ENCODE results near the gene NOL6.
A peak's percentile ranks its signal among the peaks of the same experiment; 100 is the strongest.
"Not testable (repeated sequence)": the region's sequence is repeated elsewhere in the genome, so short reads cannot be mapped to it uniquely, and the experiment has no call there.

Gene NOL6, protein sequence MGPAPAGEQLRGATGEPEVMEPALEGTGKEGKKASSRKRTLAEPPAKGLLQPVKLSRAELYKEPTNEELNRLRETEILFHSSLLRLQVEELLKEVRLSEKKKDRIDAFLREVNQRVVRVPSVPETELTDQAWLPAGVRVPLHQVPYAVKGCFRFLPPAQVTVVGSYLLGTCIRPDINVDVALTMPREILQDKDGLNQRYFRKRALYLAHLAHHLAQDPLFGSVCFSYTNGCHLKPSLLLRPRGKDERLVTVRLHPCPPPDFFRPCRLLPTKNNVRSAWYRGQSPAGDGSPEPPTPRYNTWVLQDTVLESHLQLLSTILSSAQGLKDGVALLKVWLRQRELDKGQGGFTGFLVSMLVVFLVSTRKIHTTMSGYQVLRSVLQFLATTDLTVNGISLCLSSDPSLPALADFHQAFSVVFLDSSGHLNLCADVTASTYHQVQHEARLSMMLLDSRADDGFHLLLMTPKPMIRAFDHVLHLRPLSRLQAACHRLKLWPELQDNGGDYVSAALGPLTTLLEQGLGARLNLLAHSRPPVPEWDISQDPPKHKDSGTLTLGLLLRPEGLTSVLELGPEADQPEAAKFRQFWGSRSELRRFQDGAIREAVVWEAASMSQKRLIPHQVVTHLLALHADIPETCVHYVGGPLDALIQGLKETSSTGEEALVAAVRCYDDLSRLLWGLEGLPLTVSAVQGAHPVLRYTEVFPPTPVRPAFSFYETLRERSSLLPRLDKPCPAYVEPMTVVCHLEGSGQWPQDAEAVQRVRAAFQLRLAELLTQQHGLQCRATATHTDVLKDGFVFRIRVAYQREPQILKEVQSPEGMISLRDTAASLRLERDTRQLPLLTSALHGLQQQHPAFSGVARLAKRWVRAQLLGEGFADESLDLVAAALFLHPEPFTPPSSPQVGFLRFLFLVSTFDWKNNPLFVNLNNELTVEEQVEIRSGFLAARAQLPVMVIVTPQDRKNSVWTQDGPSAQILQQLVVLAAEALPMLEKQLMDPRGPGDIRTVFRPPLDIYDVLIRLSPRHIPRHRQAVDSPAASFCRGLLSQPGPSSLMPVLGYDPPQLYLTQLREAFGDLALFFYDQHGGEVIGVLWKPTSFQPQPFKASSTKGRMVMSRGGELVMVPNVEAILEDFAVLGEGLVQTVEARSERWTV

DNA sequence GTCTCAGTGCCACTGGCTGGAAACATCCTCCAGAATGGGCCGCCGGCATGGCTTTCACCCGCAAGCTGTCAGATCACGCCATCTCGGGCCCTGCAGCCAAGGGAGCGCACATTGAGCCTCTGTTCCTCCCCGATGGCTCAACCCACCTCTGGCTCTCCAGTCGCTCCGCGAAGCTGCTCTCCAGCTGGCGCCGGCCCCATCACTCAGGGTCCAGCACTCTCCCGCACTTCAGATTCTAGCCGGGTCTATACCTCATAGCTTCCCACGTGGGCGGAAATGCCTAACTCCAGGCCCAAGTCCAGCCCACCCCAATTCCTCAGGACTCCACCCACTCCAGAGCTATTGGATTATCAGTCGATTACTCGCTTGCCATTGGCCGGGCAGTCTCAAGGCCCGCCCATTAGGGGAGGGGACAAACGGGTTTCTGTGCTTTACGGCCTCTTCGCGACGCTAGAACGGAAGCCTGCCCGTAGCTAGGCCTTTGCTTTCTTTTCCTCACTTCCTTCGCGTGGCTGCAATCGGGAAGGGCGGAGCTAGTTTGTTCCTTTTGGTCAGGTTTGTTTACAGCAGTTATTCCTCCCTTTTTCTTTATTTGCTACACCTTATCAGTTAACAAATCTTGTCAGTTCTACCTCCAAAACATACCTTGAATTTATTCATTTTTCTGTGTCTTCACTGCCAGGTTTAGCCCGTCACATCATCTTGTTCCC is at the start of gene NOL6:
Gene NOL6 (minus strand): TSS at position 282 of the 710 bp plus-strand sequence. CDS start 82 bp downstream, at position 200.
- DNase-seq, result peak; percentile 99

DNA sequence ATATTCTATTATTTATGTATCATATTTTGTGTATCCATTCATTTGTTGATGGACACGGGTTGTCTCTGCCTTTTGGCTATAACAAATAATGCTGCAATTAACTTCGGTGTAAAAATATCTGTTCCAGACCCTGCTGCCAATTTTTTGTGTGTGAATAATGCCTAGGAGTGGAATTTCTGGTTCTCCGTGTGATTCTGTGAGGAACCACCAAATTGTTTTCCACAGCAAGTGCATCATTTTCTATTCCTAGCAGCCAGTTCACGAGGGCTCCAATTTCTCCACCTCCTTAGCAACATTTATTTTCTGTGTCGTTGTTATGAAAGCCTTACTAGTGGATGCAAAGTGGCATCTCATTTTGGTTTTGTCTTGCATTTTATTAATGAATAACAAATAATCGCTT is 48.1 kb upstream of the NOL6 start:
- DNase-seq, result not testable (repeated sequence)

DNA sequence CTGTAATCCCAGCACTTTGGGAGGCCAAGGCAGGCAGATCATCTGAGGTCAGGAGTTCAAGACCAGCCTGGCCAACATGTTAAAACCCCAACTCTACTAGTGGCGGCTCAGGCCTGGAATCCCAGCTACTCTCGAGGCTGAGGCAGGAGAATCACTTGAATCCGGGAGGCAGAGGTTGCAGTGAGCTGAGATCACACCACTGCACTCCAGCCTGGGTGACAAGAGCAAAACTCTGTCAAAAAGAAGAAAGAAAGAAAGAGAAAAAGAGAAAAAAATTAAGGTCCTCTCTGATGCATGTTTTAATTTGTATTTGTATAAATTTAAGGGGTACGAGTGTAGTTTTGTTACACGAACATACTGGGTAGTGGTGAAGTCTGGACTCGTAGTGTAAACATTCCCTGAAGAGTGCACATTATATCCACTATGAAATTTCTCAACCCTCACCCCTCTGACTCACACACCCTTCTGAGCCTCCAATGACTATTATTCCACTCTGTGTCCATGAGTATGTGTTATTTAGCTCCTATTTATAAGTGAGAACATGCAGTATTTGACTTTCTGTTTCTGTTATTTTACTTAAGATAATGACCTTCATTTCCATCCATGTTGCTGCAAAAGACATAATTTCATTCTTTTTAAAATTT is 44.3 kb upstream of the NOL6 start:
- not testable (repeated sequence) for DNase-seq

DNA sequence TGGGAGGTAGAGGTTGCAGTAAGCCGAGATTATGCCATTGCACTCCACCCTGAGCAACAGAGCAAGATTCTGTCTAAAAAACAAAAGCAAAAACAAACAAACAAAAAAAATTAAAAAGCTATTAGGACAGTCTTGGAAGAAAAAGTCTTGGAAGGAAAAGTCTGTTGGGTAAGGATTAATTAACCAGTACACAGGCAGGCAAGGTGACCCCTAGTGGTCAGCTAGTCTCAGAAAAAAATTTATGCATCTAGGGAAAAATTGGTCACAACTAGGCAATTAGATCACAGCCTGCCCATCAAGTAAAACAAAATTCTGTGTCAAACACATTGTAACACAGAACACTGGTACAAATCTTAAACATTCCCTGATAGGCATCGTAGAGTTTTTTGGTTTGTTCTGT is 43.6 kb upstream of the NOL6 start:
- no peak for DNase-seq

DNA sequence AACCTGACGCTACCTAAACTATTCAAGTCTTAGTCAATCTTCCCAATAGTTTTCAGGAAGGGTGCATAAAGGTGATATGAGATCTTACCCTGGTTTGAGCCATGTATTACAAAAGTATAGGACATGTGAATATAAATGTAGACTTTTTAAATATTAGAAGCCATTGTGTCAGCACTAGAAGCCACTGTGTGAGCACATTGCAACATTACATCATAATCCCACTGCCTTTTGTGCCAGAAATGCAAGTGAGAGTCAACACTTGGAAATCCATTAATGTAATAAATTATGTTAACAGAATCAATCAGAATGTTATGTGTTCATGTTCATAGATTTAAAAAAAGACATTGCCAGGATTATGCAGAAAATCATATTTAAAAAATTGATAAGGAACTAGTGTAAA is 42.7 kb upstream of the NOL6 start:
- not testable (repeated sequence) for DNase-seq

DNA sequence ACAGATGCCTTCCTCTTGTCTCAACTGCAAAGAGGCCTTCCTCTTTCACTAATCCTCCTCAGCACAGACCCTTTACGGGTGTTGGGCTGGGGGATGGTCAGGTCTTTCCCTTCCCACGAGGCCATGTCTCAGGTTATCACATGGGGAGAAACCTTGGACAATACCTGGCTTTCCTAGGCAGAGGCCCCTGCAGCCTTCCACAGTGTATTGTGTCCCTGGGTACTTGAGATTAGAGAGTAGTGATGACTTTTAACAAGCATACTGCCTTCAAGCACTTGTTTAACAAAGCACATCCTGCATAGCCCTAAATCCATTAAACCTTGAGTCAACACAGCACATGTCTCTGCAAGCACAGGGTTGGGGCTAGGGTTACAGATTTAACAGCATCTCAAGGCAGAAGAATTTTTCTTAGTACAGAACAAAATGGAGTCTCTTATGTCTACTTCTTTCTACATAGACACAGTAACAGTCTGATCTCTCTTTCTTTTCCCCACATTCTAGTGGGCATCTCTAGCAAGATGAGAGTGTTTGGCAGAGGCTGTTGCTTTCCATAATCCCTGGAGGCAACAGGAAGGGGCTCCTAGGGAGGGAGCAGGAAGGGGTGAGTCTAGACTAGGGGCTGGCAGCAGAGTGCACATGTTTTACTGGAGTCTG is 41.7 kb upstream of the NOL6 start:
- DNase-seq, result not testable (repeated sequence)

DNA sequence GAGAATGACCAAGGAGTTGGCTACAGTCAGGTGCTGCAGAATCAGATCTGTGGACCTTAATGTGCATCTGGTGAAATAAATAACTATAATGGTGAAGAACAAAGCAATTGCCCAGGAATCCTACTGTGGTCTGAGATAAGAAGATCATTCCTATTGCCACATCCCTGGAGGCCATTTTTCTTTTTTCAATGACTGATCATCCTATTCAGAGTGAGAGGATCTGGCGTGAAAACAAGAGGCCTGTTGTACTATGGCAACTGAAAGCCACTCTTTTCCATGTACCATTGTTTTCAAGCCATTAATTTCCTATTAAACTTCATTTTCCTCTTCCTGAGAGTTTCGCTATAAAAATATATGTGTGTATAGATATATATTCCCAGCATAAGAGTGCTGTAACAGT is 38.8 kb upstream of the NOL6 start:
- not testable (repeated sequence) for DNase-seq

DNA sequence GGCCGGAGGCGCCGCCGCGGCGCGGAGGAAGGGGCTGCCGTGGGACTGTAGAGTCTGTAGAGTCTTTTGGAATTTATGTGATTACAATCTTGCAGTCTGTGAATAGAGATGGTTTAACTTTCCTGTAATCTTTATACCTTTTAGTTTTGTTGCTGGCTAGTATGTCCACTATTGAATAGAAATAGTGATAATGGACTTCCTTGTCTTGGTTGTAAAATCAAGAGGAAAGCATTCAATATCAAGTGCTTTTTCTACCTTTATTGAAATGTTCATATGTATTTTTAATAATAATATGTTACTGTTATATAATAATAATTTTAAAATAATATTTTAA is 37.4 kb upstream of the NOL6 start:
- not testable (repeated sequence) for DNase-seq

DNA sequence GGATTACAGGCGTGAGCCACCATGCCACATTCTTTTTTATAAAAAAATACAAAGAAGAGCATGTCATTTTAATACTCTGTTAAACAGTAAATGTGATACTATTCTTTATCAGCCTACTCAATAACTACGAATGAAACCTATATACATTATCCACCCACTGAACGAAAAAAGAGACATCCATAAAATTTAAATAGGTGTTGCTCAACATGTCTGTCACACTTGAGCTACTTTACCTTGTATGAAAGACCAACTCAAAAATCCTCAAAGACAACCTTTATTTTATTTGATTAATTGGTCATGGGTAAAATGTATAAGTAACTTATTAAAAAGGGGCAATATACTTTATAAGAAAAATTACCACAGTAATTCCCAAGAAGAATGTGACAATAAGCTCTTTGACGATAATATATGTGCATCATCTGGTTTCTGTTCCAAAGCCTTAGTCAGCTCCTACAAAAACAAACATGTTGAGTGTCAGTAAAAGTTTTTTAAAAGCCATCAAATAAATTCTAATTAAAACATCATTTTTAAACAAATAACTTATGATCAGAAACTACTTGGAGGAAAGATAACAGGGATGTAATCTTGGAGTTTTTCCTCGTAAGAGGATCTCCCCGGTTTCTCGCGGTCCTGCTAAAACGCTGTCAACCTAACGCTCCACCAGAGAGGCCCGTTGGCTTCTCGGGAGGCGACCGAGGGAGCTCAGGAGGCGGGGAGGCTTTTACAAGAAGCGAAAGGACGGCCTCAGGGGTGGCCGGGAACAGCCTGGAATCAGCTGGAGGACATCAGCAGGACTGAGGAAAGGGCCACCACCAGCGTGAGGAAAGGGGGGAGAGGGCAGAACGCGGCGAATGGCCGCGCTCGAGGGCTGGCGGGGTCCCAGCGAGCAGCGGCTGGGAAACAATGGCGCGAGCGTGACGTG is 36.8 kb upstream of the NOL6 start:
- DNase-seq, result peak; percentile 87

DNA sequence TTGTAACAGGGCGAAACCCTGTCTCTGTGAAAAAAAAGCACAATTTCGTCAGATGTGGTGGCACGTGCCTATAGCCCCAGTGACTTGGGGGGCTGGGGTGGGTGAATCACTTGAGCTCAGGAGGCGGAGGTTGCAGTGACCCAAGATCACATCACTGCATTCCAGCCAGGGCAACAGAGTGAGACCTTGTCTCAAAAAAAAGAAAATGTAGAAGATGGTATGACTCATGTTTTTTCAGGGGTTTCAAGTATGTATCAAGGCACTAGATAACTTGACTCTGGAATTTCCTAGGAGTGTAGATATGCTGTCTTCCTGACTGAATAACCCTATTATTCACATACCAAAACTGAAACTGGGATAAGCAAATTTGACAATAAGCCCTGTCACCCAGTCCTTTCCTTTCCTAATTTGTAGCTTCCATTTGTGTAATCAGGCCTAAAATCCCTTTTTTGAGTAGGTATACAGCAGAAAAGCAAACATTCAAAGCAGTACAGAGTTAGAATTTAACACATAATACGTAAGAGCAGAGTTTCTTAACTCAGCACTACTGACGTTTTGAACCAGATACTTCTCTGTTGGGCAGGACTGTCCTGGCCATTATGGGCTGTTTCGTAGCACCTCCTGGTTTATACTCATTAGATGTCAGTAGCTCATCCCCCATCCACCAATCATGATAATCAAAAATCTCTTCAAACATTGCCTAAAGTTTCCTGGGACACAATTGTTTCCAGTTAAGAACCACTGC is 33.1 kb upstream of the NOL6 start:
- no peak for DNase-seq

DNA sequence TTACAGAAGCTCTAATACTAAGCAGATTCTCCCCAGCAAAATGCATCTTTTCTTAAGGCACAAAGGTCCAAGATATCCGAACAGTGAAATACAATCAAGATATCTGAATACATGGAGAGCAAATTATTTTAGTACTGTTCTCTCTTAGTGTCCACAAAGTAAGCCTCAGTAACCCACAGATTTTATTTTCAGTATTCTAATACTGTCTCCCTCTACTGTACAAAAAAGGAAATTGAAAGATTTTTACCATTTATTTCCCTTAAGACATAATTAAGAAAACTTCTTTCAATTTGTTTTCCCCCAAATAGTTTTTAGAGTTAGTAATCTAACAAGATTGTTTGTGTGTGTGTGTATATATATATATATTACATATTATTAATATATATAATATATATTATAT is 24.7 kb upstream of the NOL6 start:
- no peak for DNase-seq

DNA sequence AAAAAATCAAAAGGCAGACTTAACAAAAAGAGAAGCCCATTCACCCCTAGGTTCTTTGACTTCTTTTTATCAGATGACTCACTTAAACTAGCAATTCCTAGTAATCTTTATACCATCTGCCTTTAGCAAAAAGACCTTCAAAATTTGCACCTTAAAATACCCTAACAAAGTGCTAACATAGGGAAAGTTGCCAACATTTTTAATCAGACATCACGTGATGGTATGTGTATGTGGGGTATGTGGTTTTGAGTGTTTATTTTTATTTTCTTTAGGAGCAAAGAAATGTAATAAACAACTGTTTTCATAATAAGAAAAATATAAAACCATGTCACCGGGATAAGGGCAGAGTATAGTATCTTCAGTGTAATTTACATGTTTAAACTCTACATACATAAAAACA is 20.1 kb upstream of the NOL6 start:
- not testable (repeated sequence) for DNase-seq

DNA sequence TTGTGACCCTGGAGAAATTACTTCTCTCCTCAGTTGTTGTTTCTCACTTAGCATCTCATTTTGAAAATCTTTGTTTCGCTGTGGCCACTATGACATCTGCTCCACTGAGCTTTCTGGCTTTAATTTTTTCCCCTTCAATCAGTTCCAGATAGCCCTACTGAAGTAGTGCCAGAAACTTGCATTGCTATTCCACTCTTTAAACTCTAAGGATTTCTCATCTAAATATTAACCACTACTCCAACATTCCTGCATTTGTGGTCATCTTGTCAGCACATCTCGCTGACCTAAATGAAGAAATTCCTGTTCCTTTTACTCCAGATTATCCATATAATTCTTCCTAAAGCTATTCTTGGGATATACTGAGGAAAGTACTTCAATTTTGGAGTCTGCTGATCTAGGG is 15.3 kb upstream of the NOL6 start:
- DNase-seq, result no peak

DNA sequence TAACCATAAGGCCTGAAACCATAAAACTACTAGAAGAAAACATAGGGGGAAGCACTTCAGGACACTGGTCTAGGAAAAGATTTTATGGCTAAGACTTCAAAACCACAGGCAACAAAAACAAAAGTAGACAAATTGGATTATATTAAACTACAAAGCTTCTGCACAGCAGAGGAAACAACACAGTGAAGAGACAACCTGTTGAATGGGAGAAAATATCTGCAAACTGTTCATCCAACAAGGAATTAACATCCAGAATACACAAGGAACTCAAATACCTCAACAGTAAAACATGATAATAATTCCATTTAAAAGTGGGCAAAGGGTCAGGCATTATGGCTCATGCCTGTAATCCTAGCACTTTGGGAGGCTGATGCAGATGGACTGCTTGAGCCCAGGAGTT is 11.6 kb upstream of the NOL6 start:
- not testable (repeated sequence) for DNase-seq

DNA sequence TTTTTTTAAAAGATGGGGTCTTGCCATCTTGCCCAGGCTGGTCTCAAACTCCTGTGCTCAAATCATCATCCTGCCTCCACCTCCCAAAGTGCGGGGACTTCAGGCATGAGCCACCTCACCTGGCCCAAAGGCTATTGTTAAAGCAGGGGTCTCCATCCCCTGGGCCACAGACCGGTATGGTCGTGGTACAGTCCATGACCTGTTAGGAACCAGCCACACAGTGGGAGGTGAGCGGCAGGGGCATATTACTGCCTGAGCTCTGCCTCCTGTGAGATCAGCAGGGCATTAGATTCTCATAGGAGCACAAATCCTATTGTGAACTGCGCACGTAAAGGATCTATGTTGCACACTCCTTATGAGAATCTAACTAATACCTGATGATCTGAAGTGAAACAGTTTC is 7.3 kb upstream of the NOL6 start:
- no peak for DNase-seq

DNA sequence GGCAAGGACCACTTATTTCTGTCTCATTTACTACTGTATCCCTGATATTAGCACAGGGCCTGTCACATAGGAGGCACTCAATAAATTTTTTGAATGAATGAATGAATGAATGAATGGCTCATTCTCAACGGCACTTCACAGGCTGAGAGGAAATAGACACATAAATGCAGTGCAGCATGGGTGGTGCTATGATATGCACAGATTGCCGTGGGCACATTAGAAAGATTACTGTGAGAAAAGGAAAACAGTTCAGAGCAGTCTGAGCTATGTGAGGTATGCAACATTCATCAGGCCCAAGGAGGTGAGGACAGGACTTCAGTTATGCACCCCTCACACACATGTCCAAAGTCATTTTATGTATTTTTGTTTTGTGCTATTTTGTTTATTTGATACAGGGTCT is 6.4 kb upstream of the NOL6 start:
- DNase-seq, result no peak

DNA sequence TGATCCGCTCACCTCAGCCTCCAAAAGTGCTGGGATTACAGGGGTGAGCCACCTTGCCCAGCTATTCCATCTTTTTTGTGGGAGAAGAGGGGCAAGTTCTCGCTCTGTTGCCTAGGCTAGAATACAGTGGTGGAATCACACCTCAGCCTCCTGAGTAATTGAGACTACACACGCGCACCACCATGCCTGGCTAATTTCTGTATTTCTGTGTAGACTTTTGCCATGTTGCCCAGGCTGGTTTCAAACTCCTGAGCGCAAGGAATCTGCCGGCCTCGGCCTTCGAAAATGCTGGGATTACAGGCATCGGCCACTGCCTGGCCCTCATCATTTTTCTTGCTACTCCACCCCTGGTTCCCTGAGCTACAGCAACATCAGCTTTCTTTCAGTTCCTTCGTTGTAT is 2.8 kb upstream of the NOL6 start:
- no peak for DNase-seq

DNA sequence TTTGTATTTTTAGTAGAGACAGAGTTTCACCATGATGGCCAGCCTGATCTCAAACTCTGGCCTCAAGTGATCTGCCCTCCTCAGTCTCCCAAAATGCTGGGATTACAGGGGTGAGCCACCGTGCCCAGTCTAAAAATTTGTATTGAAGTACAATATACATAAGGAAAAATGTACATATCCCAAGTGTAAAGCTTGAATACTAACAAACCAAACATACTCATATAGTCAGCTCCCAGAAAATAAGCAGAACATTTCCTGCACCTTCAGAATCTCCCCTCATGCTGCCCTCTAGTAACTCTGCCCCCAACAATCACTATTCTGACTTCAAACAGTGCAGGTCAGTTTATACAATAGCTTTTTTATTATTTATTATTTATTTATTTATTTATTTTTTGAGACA is 1.6 kb upstream of the NOL6 start:
- no peak for DNase-seq

DNA sequence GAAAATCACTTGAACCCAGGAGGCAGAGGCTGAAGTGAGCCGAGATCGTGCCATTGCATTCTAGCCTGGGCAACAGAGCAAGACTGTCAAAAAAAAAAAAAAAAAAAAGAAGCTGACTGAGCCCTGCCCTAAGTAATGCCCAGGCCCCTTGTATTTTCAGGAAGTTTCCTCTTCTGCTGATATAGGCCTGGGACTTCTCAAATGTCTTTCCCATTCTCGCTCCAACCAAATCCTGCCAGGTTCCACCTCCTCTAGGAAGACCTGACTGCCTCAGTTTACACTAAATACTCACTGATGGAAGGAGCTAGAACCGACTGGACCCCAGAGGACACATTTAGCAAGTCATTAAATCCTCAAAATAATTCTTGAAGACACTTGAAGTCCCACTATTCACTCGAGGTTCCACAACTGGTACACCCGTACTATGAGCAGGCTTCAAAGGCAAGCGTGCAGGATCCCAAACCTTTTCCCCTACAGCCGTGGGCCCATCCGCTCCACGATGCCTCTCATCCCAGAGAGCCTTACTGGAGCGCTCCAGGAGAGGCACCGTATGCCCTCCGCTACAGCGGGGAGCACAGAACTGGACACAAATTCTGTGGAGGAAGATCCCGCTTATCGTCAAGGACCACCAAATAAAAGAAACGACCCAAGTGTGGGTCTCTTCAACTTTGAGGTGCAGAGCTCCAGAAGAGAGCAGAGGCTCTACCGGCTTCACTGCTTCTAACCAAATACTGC is 676 bp downstream of the NOL6 start:
- no peak for DNase-seq
